Stomach (tissue), 9 donors: Measurements from ENCODE around the gene EOGT. TPM values are rescaled to one million over a fixed set of nuclear protein-coding genes. Genes with fewer than 3 reads are reported as not detected.

Experiments
- DNase-seq, 2 donors: peaks; one replicate each; pipeline versions ENCODE4 v3.0.0 to v3.0.0-alpha.2; 2013 to 2019
- H3K27ac ChIP-seq, 5 donors: fragments of 200-600 bp in 4 of 5; sonication (generic) in 4 of 5; one replicate each; pipeline ENCODE4 v1.5.1; 2013 to 2019; ENCODE audit warnings: mild to moderate bottlenecking in 1 of 5, moderate library complexity in 1 of 5
- H3K27me3 ChIP-seq, 3 donors: fragments of 200-600 bp; sonication (generic); one replicate each; pipeline ENCODE4 v1.5.1; 2017 to 2019; ENCODE audit warnings: mixed run types in 1 of 3
- H3K36me3 ChIP-seq, 4 donors: fragments of 200-600 bp; sonication (generic); 1 replicate in 3 of 4; 2 replicates in 1 of 4; pipeline ENCODE4 v1.5.1; 2016 to 2019
- H3K4me1 ChIP-seq, 4 donors: fragments of 200-600 bp; sonication (generic); one replicate each; pipeline ENCODE4 v1.5.1; 2016 to 2019
- H3K4me3 ChIP-seq, 4 donors: fragments of 200-600 bp; sonication (generic) in 3 of 4; one replicate each; pipeline ENCODE4 v1.5.1; 2016 to 2019; ENCODE audit warnings: mild to moderate bottlenecking in 1 of 4
- H3K9me3 ChIP-seq, 4 donors: fragments of 200-600 bp; sonication (generic); one replicate each; pipeline ENCODE4 v1.5.1; 2016 to 2019
- CTCF ChIP-seq, 7 experiments: fragments of 450-650 bp in 4 of 7; fragments of 200-600 bp in 3 of 7; sonication (generic) in 3 of 7; IDR thresholded peaks; one replicate each; pipeline ENCODE4 v1.5.1; 2016 to 2019; ENCODE audit warnings: antibody characterized with exemption in 7 of 7, control low read depth in 2 of 7, mild to moderate bottlenecking in 1 of 7
- EP300 ChIP-seq: sonication (generic); formaldehyde crosslinking; IDR thresholded peaks from one replicate; pipeline ENCODE4 v1.6.1; 2017; ENCODE audit warnings: antibody characterized with exemption
- POLR2A ChIP-seq, 4 donors: fragments of 450-650 bp; IDR thresholded peaks; one replicate each; pipeline ENCODE4 v1.6.1; 2016; ENCODE audit warnings: antibody characterized with exemption in 4 of 4, control low read depth in 2 of 4, mild to moderate bottlenecking in 1 of 4, moderate library complexity in 1 of 4
- POLR2AphosphoS5 ChIP-seq, 3 donors: sonication (generic); formaldehyde crosslinking; IDR thresholded peaks; one replicate each; pipeline ENCODE4 v1.6.1; 2016; ENCODE audit warnings: antibody characterized with exemption in 3 of 3
- WGBS, 5 donors: extraction: QIAGEN DNeasy Blood & Tissue Kit in 3 of 5; methylation state at CpG; one replicate each; pipeline versions ENCODE4 v1.1.5 to v1.1.7; 2013 to 2018; 5-methylcytosine and 5-hydroxymethylcytosine counted together
- intact Hi-C: fragments of 100-400 bp; cut with DNase I; formaldehyde crosslinking; loops from one replicate; pipeline ENCODE4 v1.15.1; 2023; ENCODE audit warnings: low total_unique reads
- polyA plus RNA-seq, 3 donors: library from polyadenylated mRNA; stranded (reverse); fragments of 200-250 nt; gene quantifications; one replicate each; pipeline ENCODE4 v1.2.3, GENCODE V29; 2013
- total RNA-seq, 5 donors: library from RNA; depleted of rRNA; stranded (reverse); fragments of >200 nt; gene quantifications; one replicate each; pipeline versions ENCODE4 v1.1.0 to v1.2.3, GENCODE V29; 2014 to 2016
- donor health status: healthy with polysubstance abuse.
- donor health status: Bipolar disorder and iron deficiency.
- donor health status: healthy.

EOGT gene
- total and polyA plus RNA-seq, 8 donors, result 4.6 to 80.5 (median 19.2) TPM

DNA sequence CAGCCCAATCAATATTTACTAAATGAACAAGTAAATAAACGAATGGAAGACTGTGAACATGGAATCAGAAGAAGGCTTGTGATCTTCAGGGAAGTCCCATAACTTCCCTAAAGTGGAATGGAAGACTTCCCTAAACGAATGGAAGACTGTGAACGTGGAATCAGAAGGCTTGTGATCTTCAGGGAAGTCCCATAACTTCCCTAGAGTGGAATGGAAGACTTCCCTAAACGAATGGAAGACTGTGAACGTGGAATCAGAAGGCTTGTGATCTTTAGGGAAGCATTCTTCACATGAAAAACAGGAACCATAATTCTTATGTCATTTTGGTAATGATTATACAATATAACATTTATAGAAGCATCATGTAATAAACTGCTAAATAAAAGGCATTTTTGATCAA, 38.8 kb downstream of the EOGT start:
- Histone ChIP-seq H3K9me3 (no peaks in the 10 kb centered on the region), H3K27me3 (no peaks in the 10 kb centered on the region), H3K36me3 (peaks cover 35 to 51% (median 43%) of the 10 kb centered on the region in 4 donors), H3K4me1 (no peaks in the 10 kb centered on the region), H3K27ac (no peak overlapping the region), H3K4me3 (no peak overlapping the region)
- DNase-seq, result no peak
- intact Hi-C loops, result no loop called here
- TF ChIP-seq POLR2A (IDR thresholded peaks at IDR 0.05), result no peak
- no peak for TF ChIP-seq POLR2AphosphoS5 (IDR thresholded peaks at IDR 0.05)
- no peak for TF ChIP-seq CTCF (IDR thresholded peaks at IDR 0.05)
- no peak for TF ChIP-seq EP300
- WGBS, 5 donors, result 67 to 86% (median 86%) methylated on average over 5 of the region's 5 CpGs

DNA sequence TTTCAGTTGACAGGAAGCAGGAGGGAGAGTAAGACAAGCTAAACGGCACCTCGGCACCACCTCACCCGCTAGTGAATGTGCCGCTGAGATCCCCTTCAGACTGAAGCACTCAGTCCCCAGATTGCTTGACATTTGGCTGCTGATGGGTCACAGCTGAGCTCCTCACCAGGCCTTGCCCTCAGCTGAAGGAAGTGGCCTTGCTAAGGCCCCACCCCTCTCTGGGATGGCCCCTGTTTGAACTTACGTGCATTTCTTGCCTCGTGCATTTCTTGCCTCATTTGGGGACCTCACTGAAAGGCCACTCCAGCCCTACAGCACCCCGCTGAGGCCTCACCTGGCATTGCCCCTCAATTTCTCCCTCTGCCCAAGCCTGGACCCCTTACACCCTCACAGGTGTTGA, 39.8 kb downstream of the EOGT start:
- no peaks in the 10 kb centered on the region for H3K9me3 ChIP-seq
- H3K27me3 ChIP-seq, result peaks cover 0 to 4% (median 0%) of the 10 kb centered on the region in 3 donors
- no peak for TF ChIP-seq POLR2AphosphoS5 (IDR thresholded peaks at IDR 0.05)
- TF ChIP-seq CTCF (IDR thresholded peaks at IDR 0.05), result no peak
- TF ChIP-seq EP300, result no peak
- no peak for TF ChIP-seq POLR2A (IDR thresholded peaks at IDR 0.05)
- no peaks in the 10 kb centered on the region for H3K4me1 ChIP-seq
- H3K4me3 ChIP-seq, result no peak overlapping the region
- no peak for DNase-seq
- no peak overlapping the region for H3K27ac ChIP-seq
- peaks cover 24 to 40% (median 32%) of the 10 kb centered on the region in 4 donors for H3K36me3 ChIP-seq
- WGBS, 5 donors, result 60 to 68% (median 66%) methylated on average over 7 of the region's 7 CpGs
- intact Hi-C loops, result no loop called here

- peak in 1 of 2 donors; percentile 86 for DNase-seq
- 33 to 41% (median 35%) methylated on average over 10 to 11 of the region's 11 CpGs for WGBS, 5 donors
These were observed 41.0 kb downstream of the EOGT start for GRCh38 chr3:68972358-68972979.

DNA sequence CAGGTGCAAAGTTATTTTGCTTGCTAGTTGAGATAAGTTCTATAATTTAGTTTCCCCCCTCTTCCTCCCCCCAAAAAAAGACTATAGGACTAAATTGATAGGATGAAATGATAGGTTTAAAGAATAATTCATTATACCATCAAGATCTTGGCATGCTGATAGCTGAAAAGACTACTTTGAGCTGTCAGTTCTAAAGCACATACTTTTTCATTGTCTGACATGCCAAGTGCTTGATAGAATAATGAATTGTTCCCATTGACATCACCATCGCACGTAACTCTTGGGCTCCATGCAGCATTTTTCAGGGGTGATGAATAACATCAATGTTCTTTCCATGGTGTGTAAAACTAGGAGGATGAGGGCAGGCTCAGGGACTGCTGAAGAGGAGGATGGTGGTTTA, 48.8 kb downstream of the EOGT start:
- Histone ChIP-seq H3K36me3 (no peaks in the 10 kb centered on the region), H3K9me3 (no peaks in the 10 kb centered on the region), H3K27ac (no peak overlapping the region), H3K4me1 (no peaks in the 10 kb centered on the region), H3K4me3 (no peak overlapping the region), H3K27me3 (peaks cover 0 to 11% (median 0%) of the 10 kb centered on the region in 3 donors)
- no peak for DNase-seq
- WGBS, 5 donors, result 83 to 89% (median 87%) methylated on average over 2 of the region's 2 CpGs
- TF ChIP-seq POLR2A (IDR thresholded peaks at IDR 0.05) (no peak), CTCF (IDR thresholded peaks at IDR 0.05) (no peak), EP300 (no peak), POLR2AphosphoS5 (IDR thresholded peaks at IDR 0.05) (no peak)
- intact Hi-C loops, result no loop called here

More at GRCh38 chr3:68972358-68972979, 41.0 kb downstream of the EOGT start:
- H3K9me3 ChIP-seq, result no peaks in the 10 kb centered on the region
- no peaks in the 10 kb centered on the region for H3K4me1 ChIP-seq
- no peak overlapping the region for H3K4me3 ChIP-seq
- H3K27me3 ChIP-seq, result peaks cover 0 to 4% (median 0%) of the 10 kb centered on the region in 3 donors
- TF ChIP-seq POLR2A (IDR thresholded peaks at IDR 0.05) (no peak), EP300 (no peak), CTCF (IDR thresholded peaks at IDR 0.05) (peak in 5 of 7 experiments; percentile 27 to 48 (median 32))
- intact Hi-C loops, result no loop called here
- no peak overlapping the region for H3K27ac ChIP-seq
- H3K36me3 ChIP-seq, result peaks cover 15 to 29% (median 20%) of the 10 kb centered on the region in 4 donors
